OCI-LY7 (cell line): ENCODE data around the gene HHIP. TPM values are rescaled to one million over a fixed set of nuclear protein-coding genes. Genes with fewer than 3 reads are reported as not detected.

Experiments used
- BruUV-seq: library from RNA; stranded (reverse); fragments of 400-500 nt; replicated peaks from 2 replicates; lab custom pipeline; 2021; lab: Mats Ljungman, UMichigan
- CTCF ChIA-PET: fragments of 300-600 bp; sonication (Branson Sonifier 250); formaldehyde crosslinking; loops from one replicate; lab custom pipeline; 2022; ENCODE audit warnings: antibody characterized with exemption; ENCODE audit not compliant: unreplicated experiment; lab: Charles Lee
- POLR2A ChIA-PET: fragments of 300-600 bp; sonication (Branson Sonifier 250); formaldehyde crosslinking; loops from one replicate; lab custom pipeline; 2022; ENCODE audit warnings: antibody characterized with exemption; lab: Charles Lee
- DNase-seq: peaks from one replicate; pipeline ENCODE4 v3.0.0-alpha.2; 2015; ENCODE audit warnings: low spot score
- H2AFZ ChIP-seq: fragments of 200-600 bp; sonication (generic), shearing (Covaris generic); 2 replicates; pipeline ENCODE4 v1.6.1; 2014; ENCODE audit warnings: mild to moderate bottlenecking, antibody characterized with exemption, low read length, moderate library complexity
- H3K27ac ChIP-seq: fragments of 200-600 bp; sonication (generic); 2 replicates; pipeline ENCODE4 v1.5.1; 2014; ENCODE audit warnings: mixed run types, low read depth, mild to moderate bottlenecking, moderate library complexity, low read length, inconsistent platforms; ENCODE audit not compliant: poor library complexity, severe bottlenecking
- H3K36me3 ChIP-seq: fragments of 200-600 bp; sonication (generic); 2 replicates; pipeline ENCODE4 v1.6.1; 2014; ENCODE audit warnings: mild to moderate bottlenecking, antibody characterized with exemption, low read length, moderate library complexity, mixed read lengths; ENCODE audit not compliant: insufficient read depth
- H3K4me1 ChIP-seq: fragments of 200-600 bp; sonication (generic); 2 replicates; pipeline ENCODE4 v1.5.1; 2014; ENCODE audit warnings: mild to moderate bottlenecking, low read length; ENCODE audit not compliant: insufficient read depth, poor library complexity, severe bottlenecking
- H3K4me2 ChIP-seq: fragments of 200-600 bp; sonication (generic); 2 replicates; pipeline ENCODE4 v1.6.1; 2014; ENCODE audit warnings: mild to moderate bottlenecking, low read length
- H3K4me3 ChIP-seq: fragments of 200-600 bp; sonication (generic); 2 replicates; pipeline ENCODE4 v1.5.1; 2014; ENCODE audit warnings: mild to moderate bottlenecking, low read depth, low read length; ENCODE audit not compliant: poor library complexity, severe bottlenecking
- H3K79me2 ChIP-seq: fragments of 200-600 bp; sonication (generic); 2 replicates; pipeline ENCODE4 v1.6.1; 2016; ENCODE audit warnings: low read depth, mild to moderate bottlenecking, low read length, moderate library complexity, mixed read lengths; ENCODE audit not compliant: insufficient read depth
- H3K9me2 ChIP-seq: fragments of 200-600 bp; sonication (generic); 2 replicates; pipeline ENCODE4 v1.6.1; 2016; ENCODE audit warnings: mild to moderate bottlenecking, low read length, mixed read lengths; ENCODE audit not compliant: insufficient read depth
- H3K9me3 ChIP-seq: fragments of 200-600 bp; sonication (generic); 2 replicates; pipeline ENCODE4 v1.6.1; 2014; ENCODE audit warnings: mild to moderate bottlenecking, mixed run types, low read length, mixed read lengths
- H4K20me1 ChIP-seq: fragments of 200-600 bp; sonication (generic); 2 replicates; pipeline ENCODE4 v1.6.1; 2014; ENCODE audit warnings: mild to moderate bottlenecking, antibody characterized with exemption, low read length, moderate library complexity, mixed read lengths; ENCODE audit not compliant: insufficient read depth
- CTCF ChIP-seq: fragments of 200-600 bp; sonication (generic); conservative IDR thresholded peaks from 2 replicates; pipeline ENCODE4 v1.5.1; 2014; ENCODE audit warnings: mild to moderate bottlenecking, antibody characterized with exemption, low read length, moderate library complexity, mixed read lengths
- EZH2phosphoT487 ChIP-seq: fragments of 200-600 bp; sonication (generic); IDR thresholded peaks from 2 replicates; pipeline ENCODE4 v1.6.1; 2018; ENCODE audit warnings: low read depth, borderline replicate concordance, mild to moderate bottlenecking, mixed run types, antibody characterized with exemption, low read length, moderate library complexity, mixed read lengths
- intact Hi-C: fragments of 100-400 bp; cut with micrococcal nuclease; formaldehyde crosslinking; loops from one replicate; pipeline ENCODE4 v1.10.0; 2022; ENCODE audit not compliant: unreplicated experiment
- total RNA-seq, 2 experiments: library from RNA; depleted of rRNA in 1 of 2; stranded (reverse); fragments of >200 nt in 1 of 2; shearing (Covaris generic) in 1 of 2; gene quantifications; 2 replicates each; pipeline ENCODE4 v1.2.3, GENCODE V29; 2014 to 2022

Gene HHIP
- total RNA-seq, 2 experiments from 2014 or later: not detected

DNA sequence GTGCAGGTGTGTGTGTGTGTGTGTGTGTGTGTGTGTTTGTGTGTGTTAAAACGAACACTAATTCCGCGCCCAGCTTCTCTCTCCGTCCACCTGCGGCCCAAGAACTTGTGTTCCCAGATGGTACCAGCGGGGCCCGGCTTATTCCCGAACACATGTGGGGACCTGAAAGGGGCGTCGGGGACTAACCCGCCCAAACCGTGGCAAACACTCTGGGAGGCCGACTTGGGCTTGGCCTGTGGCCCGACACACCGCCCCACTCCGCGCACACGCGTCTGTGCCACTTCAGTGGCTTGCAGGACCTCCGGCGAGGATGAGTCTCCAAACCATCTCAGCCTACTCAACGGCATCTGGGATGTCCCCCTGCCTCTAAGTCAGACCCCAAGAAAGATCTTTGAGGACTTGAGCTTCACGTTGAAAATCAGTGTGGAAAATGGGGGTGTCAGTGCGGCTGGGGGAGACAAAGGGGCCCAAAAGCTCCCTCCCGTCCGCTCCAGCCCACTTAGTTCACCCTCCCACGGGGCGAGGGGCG, 790 bp upstream of the HHIP start:
- no peak for TF ChIP-seq CTCF
- no peak for TF ChIP-seq EZH2phosphoT487
- no peak for DNase-seq
- Histone ChIP-seq H3K9me3 (no peaks in the 10 kb centered on the region), H3K79me2 (no peaks in the 10 kb centered on the region), H3K27ac (no peak overlapping the region), H2AFZ (no peak overlapping the region), H4K20me1 (no peaks in the 10 kb centered on the region), H3K36me3 (no peaks in the 10 kb centered on the region), H3K4me1 (no peaks in the 10 kb centered on the region), H3K4me3 (no peak overlapping the region), H3K9me2 (no peaks in the 10 kb centered on the region), H3K4me2 (no peak overlapping the region)
- CTCF ChIA-PET: no interaction called here
- intact Hi-C loops: no loop called here
- no TSS peak for BruUV-seq
- POLR2A ChIA-PET: no interaction called here

DNA sequence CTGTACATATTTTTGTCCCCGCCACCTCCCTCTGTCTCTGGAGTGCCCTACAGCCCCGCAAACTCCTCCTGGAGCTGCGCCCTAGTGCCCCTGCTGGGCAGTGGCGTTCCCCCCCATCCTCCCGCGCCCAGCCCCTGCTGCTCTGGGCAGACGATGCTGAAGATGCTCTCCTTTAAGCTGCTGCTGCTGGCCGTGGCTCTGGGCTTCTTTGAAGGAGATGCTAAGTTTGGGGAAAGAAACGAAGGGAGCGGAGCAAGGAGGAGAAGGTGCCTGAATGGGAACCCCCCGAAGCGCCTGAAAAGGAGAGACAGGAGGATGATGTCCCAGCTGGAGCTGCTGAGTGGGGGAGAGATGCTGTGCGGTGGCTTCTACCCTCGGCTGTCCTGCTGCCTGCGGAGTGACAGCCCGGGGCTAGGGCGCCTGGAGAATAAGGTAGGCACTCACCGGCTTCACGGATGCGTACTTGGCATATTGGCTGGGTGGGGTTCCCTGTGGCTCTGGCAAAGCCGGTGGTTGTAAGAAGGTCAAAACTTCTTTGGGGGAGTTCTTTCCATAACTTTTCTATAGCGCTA, 653 bp downstream of the HHIP start:
- Histone ChIP-seq H3K9me2 (no peaks in the 10 kb centered on the region), H4K20me1 (no peaks in the 10 kb centered on the region), H3K36me3 (no peaks in the 10 kb centered on the region), H2AFZ (no peak overlapping the region), H3K4me2 (no peak overlapping the region), H3K4me3 (no peak overlapping the region), H3K4me1 (no peaks in the 10 kb centered on the region), H3K9me3 (no peaks in the 10 kb centered on the region), H3K27ac (no peak overlapping the region), H3K79me2 (no peaks in the 10 kb centered on the region)
- intact Hi-C loops: no loop called here
- no TSS peak for BruUV-seq
- no peak for DNase-seq
- CTCF ChIA-PET: no interaction called here
- POLR2A ChIA-PET: no interaction called here
- no peak for TF ChIP-seq EZH2phosphoT487
- TF ChIP-seq CTCF: no peak

GRCh38 chr4:144647095-144647561, 1.2 kb downstream of the HHIP start:
- TF ChIP-seq CTCF: no peak
- TF ChIP-seq EZH2phosphoT487: no peak
- no peaks in the 10 kb centered on the region for H3K36me3 ChIP-seq
- peak overlapping the region; percentile 32; the same call in 1 of the 2 replicates for H2AFZ ChIP-seq
- H3K27ac ChIP-seq: no peak overlapping the region
- CTCF ChIA-PET: no interaction called here
- no peak overlapping the region for H3K4me2 ChIP-seq
- no TSS peak for BruUV-seq
- POLR2A ChIA-PET: no interaction called here
- no peaks in the 10 kb centered on the region for H3K9me3 ChIP-seq
- intact Hi-C loops: no loop called here
- H3K4me3 ChIP-seq: no peak overlapping the region
- no peaks in the 10 kb centered on the region for H3K79me2 ChIP-seq
- DNase-seq: no peak
- H3K9me2 ChIP-seq: no peaks in the 10 kb centered on the region
- no peaks in the 10 kb centered on the region for H4K20me1 ChIP-seq
- no peaks in the 10 kb centered on the region for H3K4me1 ChIP-seq
